ENCODE results near the gene PODXL2. TPM values are rescaled to one million over a fixed set of nuclear protein-coding genes. Genes with fewer than 3 reads are reported as not detected.

PODXL2 gene
- total RNA-seq, 1 donor from 2014 or later: 28.9 TPM

DNA sequence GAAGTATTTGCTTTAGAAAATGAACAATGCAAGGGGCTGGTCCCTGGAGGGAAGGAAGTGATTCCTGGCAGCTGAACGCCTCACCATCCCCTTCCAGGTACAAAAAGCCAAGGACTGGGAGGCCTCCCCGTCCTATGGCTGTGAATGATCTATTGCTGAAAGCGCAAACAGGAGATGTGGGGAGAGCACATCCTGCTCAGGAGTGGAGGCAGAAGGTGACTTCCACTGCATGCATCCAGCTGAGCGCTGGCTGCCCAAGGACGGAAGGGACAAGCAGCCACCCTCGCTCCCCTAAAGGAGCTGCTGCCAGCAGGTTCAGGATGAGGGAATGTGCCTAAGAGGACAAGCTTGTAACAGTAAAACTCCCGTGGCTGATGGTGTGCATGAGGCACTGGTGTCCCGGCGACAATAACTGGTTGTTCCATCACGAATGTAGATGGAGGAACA, 85.2 kb downstream of the PODXL2 start:
- no peak for DNase-seq (ENCODE audit: low read depth)
- no peak overlapping the region for H3K4me3 ChIP-seq (ENCODE audit: low read depth, low read length)
- TF ChIP-seq, protein P1, sequence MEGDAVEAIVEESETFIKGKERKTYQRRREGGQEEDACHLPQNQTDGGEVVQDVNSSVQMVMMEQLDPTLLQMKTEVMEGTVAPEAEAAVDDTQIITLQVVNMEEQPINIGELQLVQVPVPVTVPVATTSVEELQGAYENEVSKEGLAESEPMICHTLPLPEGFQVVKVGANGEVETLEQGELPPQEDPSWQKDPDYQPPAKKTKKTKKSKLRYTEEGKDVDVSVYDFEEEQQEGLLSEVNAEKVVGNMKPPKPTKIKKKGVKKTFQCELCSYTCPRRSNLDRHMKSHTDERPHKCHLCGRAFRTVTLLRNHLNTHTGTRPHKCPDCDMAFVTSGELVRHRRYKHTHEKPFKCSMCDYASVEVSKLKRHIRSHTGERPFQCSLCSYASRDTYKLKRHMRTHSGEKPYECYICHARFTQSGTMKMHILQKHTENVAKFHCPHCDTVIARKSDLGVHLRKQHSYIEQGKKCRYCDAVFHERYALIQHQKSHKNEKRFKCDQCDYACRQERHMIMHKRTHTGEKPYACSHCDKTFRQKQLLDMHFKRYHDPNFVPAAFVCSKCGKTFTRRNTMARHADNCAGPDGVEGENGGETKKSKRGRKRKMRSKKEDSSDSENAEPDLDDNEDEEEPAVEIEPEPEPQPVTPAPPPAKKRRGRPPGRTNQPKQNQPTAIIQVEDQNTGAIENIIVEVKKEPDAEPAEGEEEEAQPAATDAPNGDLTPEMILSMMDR (conservative IDR thresholded peaks at IDR 0.05; ENCODE audit: low read depth, low read length): no peak

DNA sequence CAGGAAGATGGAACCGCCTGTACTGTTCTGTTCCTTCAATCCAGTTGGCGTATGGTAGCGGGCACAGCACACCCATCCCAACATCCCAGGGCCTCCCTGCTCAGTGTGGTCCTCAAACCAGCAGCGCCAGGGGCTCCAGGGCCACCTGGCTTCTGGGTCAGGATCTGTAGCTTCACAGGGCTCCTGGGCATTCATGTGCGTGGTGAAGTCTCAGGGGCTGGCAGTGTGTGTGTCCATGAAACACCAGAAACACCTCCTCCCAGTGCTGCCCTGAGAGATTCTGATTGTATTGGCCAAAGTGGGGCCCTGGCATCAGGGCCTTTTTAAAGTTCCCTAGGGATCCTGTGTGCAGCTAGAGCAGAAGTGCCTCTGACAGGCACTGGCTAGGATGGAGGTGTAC, 85.9 kb downstream of the PODXL2 start:
- TF ChIP-seq, protein P1 (conservative IDR thresholded peaks at IDR 0.05; ENCODE audit: low read depth, low read length): no peak
- no peak for DNase-seq (ENCODE audit: low read depth)
- no peak overlapping the region for H3K4me3 ChIP-seq (ENCODE audit: low read depth, low read length)

DNA sequence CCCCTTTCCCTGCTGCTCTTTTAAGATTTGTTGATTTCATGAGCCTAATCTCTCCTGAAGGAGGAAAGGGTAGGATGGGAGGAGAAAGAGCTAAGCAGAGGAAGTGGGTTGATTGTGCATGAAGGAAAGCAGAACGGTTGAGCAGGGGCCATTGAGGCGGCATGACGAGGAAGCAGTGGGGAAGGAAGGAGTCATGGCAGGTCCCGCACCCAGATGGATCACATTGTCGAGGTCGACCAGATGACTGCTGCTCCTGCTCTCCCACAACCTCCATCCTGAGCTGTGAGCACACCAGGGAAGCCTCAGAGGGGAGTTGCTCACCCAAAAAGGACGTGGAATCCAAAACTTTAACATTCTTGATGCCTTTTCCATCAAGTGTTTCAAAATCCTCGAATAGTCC, 86.5 kb downstream of the PODXL2 start:
- no peak overlapping the region for H3K4me3 ChIP-seq (ENCODE audit: low read depth, low read length)
- DNase-seq (ENCODE audit: low read depth): no peak
- TF ChIP-seq, protein P1 (conservative IDR thresholded peaks at IDR 0.05; ENCODE audit: low read depth, low read length): no peak

DNA sequence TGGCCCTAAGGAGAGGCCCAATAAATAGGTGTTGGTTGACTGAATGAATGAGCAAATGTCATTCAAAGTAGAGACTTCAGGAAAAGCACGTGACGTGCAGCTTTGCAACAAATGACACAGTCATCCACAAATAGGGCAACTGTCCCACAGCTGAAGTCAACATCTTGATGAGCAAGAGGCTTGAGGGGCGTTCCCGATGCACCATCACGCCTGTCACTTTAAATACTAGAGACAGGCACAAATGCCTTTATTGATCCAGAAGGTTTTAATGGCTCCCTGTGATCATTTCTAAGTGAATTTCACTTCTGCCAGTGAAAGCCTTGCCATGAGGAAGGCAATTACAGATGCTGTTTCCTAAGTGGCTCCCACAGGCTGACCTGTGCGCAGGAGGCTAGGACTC, 87.4 kb downstream of the PODXL2 start:
- no peak overlapping the region for H3K4me3 ChIP-seq (ENCODE audit: low read depth, low read length)
- no peak for DNase-seq (ENCODE audit: low read depth)
- TF ChIP-seq, protein P1 (conservative IDR thresholded peaks at IDR 0.05; ENCODE audit: low read depth, low read length): no peak

DNA sequence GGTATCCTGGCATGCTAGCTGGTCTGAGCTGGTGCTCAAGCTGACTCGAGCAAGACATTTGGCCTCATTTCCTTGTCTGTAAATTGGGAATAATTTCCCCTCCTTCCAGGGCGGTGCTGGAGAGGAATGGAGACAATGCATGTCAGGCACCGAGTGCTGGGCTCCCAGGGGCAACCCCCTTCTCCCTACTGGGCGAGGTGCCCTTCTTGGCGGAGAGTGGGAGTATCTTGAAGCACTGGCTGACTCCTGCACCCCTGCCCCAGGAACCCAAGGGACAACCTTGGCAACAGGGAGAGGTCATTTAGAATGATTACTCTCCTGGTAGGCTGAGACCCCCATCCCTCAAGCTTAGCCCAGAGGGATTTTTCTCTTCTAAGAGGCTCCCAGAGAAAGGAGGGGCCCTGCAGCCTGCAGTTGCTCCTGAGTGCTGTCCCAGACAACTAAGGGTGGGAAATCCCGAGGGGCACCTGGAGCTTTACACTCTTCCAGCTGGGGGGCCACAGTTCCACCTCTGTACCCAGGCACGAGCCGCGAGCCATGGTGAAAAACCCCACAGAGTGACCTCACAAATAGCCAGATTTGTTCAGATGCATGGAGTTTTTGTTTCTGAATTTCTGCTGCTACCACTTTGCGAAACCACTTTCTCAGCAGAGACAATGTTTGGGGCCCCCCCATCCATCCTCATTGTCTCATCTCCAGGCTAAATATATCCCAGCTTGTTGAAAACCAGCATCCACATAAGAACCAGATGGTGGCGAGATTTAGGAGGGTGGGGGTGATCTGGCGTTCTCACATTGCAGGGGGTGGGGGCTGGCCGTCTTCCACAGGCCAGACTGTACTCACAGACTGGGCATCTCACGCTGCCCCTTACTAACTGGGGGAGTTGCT, 88.6 kb downstream of the PODXL2 start:
- H3K4me3 ChIP-seq (ENCODE audit: low read depth, low read length): no peak overlapping the region
- DNase-seq (ENCODE audit: low read depth): no peak
- TF ChIP-seq, protein P1 (conservative IDR thresholded peaks at IDR 0.05; ENCODE audit: low read depth, low read length): no peak

DNA sequence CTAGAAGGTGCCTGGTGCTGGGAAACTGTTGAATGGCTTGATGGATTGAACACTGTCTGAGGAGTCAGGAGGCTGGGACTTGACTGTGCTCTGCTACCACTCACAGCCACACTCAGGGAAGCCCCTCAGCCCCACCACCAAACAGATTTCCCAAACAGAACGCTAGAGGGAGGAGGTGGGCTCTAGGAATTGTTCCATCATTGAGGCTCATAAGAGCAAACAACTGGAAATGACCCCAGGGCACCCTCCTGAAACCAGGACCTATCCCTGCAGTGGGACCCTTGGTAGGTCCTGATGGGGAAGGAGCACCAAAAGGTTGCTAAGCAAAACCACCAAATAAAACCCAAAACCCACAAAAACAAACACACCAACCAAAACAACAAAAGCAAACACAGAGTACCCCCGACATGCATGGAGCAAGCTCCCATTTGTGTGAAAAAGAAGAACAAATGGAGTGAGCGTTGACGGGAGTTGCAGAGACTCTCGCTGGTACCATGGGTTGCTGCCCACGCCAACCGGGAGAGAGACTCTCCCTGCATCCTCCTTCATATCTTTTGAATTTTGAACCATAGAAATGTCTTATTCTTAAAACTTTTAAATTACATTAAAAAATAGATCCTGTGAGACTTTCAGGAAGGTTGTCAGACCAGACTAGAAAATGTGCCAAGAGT, 89.4 kb downstream of the PODXL2 start:
- DNase-seq (ENCODE audit: low read depth): no peak

More for the DNA sequence above, 89.4 kb downstream of the PODXL2 start:
- TF ChIP-seq, protein P1 (conservative IDR thresholded peaks at IDR 0.05; ENCODE audit: low read depth, low read length): no peak
- H3K4me3 ChIP-seq (ENCODE audit: low read depth, low read length): no peak overlapping the region
